Ascending aorta (tissue), 2 donors: ENCODE results near the gene PIK3CD. TPM values are rescaled to one million over a fixed set of nuclear protein-coding genes. Genes with fewer than 3 reads are reported as not detected.

Experiments used
- DNase-seq, 2 donors: peaks; one replicate each; pipeline ENCODE4 v3.0.0-alpha.2; 2019; ENCODE audit warnings: low spot score in 2 of 2
- H3K27ac ChIP-seq, 2 donors: fragments of 200-600 bp; sonication (generic); one replicate each; pipeline ENCODE4 v1.5.1; 2016 to 2017; ENCODE audit warnings: mild to moderate bottlenecking in 1 of 2
- H3K27me3 ChIP-seq: fragments of 200-600 bp; sonication (generic); one replicate; pipeline ENCODE4 v1.5.1; 2017
- H3K36me3 ChIP-seq, 2 donors: fragments of 200-600 bp; sonication (generic); one replicate each; pipeline ENCODE4 v1.5.1; 2016
- H3K4me1 ChIP-seq, 2 donors: fragments of 200-600 bp; sonication (generic); one replicate each; pipeline ENCODE4 v1.5.1; 2016 to 2017; ENCODE audit warnings: mild to moderate bottlenecking in 1 of 2
- H3K4me3 ChIP-seq, 2 donors: fragments of 200-600 bp; sonication (generic); one replicate each; pipeline ENCODE4 v1.5.1; 2016 to 2017; ENCODE audit warnings: mild to moderate bottlenecking in 1 of 2
- H3K9me3 ChIP-seq, 2 donors: fragments of 200-600 bp; sonication (generic); one replicate each; pipeline ENCODE4 v1.5.1; 2016
- CTCF ChIP-seq, 3 experiments: fragments of 200-600 bp in 2 of 3; fragments of 450-650 bp in 1 of 3; sonication (generic) in 2 of 3; IDR thresholded peaks; one replicate each; pipeline ENCODE4 v1.5.1; 2016 to 2019; ENCODE audit warnings: antibody characterized with exemption in 3 of 3, mild to moderate bottlenecking in 1 of 3, moderate library complexity in 1 of 3
- intact Hi-C: fragments of 100-400 bp; cut with DNase I; formaldehyde crosslinking; loops from one replicate; pipeline ENCODE4 v1.15.1; 2023
- total RNA-seq: library from RNA; depleted of rRNA; stranded (reverse); fragments of >200 nt; gene quantifications from one replicate; pipeline ENCODE4 v1.1.0, GENCODE V29; 2016

PIK3CD gene
- total RNA-seq, 1 donor from 2014 or later = 19.7 TPM

- Histone ChIP-seq H3K4me1 (peaks cover 0 to under 1% of the 10 kb centered on the region in 2 donors), H3K4me3 (no peak overlapping the region), H3K9me3 (peaks cover 5% of the 10 kb centered on the region in 2 donors), H3K36me3 (peaks cover 50 to 75% of the 10 kb centered on the region in 2 donors), H3K27me3 (no peaks in the 10 kb centered on the region), H3K27ac (no peak overlapping the region)
- intact Hi-C loops = no loop called here
- DNase-seq = no peak
- TF ChIP-seq CTCF (IDR thresholded peaks at IDR 0.05) = no peak
Measured at GRCh38 chr1:9723926-9724325, 72.4 kb downstream of the PIK3CD start.

DNA sequence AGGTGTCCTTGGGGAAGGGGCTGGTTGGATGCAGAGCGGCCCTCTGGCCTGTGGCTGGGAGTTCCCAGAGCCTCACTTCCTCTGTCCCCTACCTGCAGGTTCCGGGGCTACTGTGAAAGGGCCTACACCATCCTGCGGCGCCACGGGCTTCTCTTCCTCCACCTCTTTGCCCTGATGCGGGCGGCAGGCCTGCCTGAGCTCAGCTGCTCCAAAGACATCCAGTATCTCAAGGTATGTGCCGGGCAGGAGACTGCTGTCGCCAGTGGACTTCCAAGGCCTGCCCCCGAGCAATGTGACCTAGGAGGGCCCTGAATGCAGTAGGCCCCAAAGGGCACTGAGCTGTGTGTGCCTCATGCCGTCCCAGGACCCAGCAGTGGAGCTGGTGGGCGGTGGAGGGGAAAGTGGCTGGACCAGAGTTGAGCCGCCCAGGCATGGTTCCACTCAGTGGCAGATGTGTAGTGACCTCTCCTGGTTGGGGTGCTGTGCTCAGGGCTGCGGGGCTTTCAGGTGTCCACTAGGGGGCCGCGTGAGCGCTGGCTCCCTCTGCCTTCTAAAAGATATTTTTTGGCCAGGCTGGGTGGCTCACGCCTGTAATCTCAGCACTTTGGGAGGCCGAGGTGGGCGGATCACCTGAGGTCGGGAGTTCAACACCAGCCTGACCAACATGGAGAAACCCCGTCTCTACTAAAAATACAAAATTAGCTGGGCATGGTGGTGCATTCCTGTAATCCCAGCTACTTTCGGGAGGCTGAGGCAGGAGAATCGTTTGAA, 73.4 kb downstream of the PIK3CD start:
- Histone ChIP-seq H3K4me3 (no peak overlapping the region), H3K27me3 (no peaks in the 10 kb centered on the region), H3K36me3 (peaks cover 57 to 81% of the 10 kb centered on the region in 2 donors), H3K27ac (no peak overlapping the region), H3K4me1 (no peaks in the 10 kb centered on the region), H3K9me3 (peaks cover 5% of the 10 kb centered on the region in 2 donors)
- DNase-seq = no peak
- intact Hi-C loops = loop anchor here (1.0 kb wide), 1 partner anchor 143 kb away; no protein-coding TSS in a partner anchor
- peak; percentile 65 to 74 (median 67) for TF ChIP-seq CTCF (IDR thresholded peaks at IDR 0.05)

GRCh38 chr1:9726406-9726805, 74.9 kb downstream of the PIK3CD start:
- peaks cover 59 to 81% of the 10 kb centered on the region in 2 donors for H3K36me3 ChIP-seq
- H3K4me3 ChIP-seq = no peak overlapping the region
- intact Hi-C loops = no loop called here
- H3K9me3 ChIP-seq = peaks cover 5% of the 10 kb centered on the region in 2 donors
- no peaks in the 10 kb centered on the region for H3K4me1 ChIP-seq
- no peaks in the 10 kb centered on the region for H3K27me3 ChIP-seq
- H3K27ac ChIP-seq = no peak overlapping the region
- no peak for DNase-seq
- TF ChIP-seq CTCF (IDR thresholded peaks at IDR 0.05) = no peak

GRCh38 chr1:9726905-9727595, 75.5 kb downstream of the PIK3CD start:
- H3K9me3 ChIP-seq = peaks cover 5% of the 10 kb centered on the region in 2 donors
- H3K4me1 ChIP-seq = no peaks in the 10 kb centered on the region
- H3K27ac ChIP-seq = no peak overlapping the region
- H3K27me3 ChIP-seq = no peaks in the 10 kb centered on the region
- H3K4me3 ChIP-seq = no peak overlapping the region
- DNase-seq = no peak
- no peak for TF ChIP-seq CTCF (IDR thresholded peaks at IDR 0.05)
- H3K36me3 ChIP-seq = peaks cover 62 to 81% of the 10 kb centered on the region in 2 donors
- intact Hi-C loops = no loop called here

- Histone ChIP-seq H3K4me3 (no peak overlapping the region), H3K27me3 (no peaks in the 10 kb centered on the region), H3K4me1 (no peaks in the 10 kb centered on the region), H3K27ac (no peak overlapping the region), H3K9me3 (no peaks in the 10 kb centered on the region), H3K36me3 (peaks cover 61 to 81% of the 10 kb centered on the region in 2 donors)
- no peak for TF ChIP-seq CTCF (IDR thresholded peaks at IDR 0.05)
- intact Hi-C loops = no loop called here
- DNase-seq = no peak
Measured at GRCh38 chr1:9728451-9729295, 77.1 kb downstream of the PIK3CD start.
